Retina (tissue), 1 donor: ENCODE measurements around the gene INTS3.
"Not testable (repeated sequence)": the region's sequence is repeated elsewhere in the genome, so short reads cannot be mapped to it uniquely, and the experiment has no call there.

ENCODE experiments used
- DNase-seq: peaks from one replicate; pipeline ENCODE4 v3.0.0-alpha.2; 2016

INTS3 gene

DNA sequence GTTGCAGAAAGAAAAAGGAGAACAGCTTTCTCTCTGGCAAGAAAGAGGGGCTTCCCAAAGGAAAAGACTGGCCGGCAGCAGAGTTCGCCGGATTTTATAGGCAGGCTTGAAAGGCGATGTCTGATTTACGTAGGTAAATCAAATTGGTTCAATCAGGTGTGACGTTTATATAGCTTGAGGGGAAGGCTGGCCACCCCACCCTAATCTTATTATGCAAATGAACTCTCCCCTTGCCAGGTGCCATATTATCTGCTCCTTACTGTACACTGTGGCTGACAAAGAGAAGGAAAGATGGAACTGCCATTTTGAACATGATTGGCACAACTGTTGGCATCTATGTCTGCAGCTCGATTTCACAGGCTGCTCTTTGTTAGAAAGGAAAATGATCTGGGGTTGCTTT lies 16.8 kb upstream of the INTS3 start:
- no peak for DNase-seq

DNA sequence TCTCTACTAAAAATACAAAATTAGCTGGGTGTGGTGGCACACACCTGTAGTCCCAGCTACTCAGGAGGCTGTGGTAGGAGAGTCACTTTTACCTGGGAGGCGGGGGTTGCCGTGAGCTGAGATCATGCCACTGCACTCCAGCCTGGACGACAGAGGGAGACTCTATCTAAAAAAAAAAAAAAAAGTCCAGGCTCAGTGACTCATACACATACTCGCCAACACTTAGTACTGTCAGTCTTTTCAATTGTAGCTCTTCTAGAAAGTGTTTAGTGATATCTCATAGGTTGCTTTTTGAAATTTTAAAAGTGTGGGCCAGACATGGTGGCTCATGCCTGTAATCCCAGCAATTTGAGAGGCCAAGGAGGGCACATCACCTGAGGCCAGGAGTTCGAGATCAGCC lies 11.6 kb upstream of the INTS3 start:
- not testable (repeated sequence) for DNase-seq

GRCh38 chr1:153717330-153717729 lies 10.5 kb upstream of the INTS3 start:
- no peak for DNase-seq

GRCh38 chr1:153723687-153724086 lies 4.2 kb upstream of the INTS3 start:
- DNase-seq: no peak

DNA sequence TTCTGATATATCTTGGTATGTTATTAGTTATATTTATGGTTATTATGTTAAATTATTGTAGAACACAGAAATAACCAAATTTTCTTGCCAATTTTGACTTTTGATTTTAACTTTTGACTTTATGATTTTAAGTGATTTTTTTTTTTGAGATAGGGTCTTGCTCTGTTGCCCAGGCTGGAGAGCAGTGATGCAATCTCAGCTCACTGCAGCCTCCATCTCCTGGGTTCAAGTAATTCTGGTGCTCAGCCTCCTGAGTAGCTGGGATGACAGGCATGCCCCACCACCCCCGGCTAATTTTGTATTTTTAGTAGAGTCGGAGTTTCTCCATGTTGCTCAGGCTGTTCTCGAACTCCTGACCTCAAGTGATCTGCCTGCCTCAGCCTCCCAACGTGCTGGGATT lies 3.2 kb upstream of the INTS3 start:
- DNase-seq: not testable (repeated sequence)

GRCh38 chr1:153728305-153729066 lies 636 bp downstream of the INTS3 start:
- DNase-seq: peak; percentile 72

DNA sequence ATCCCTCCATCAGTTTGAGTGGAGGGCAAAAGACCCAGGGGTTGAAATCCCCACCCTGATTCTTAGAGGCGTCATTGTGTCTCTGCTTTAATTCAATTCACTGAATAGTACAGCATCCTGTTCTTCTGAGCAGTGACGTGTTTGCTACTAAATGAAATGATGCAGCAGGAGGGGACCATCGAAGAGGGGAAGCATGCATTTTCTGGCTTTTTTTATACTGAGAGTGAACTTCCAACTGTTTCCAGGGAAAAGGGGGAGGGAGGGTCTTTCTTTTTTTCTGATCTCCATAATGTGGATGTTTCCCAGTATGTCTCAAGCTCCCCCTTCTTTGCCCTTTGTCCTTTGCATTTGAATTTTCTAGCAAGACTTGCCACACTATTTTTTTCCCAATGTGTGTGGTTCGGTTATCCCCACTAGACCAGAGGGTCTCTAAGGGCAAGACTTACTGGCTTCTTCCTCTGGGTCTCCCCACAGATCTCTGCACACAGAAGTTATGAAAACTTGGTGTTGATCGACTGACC lies 2.7 kb downstream of the INTS3 start:
- no peak for DNase-seq

GRCh38 chr1:153733970-153734369 lies 6.1 kb downstream of the INTS3 start:
- no peak for DNase-seq

GRCh38 chr1:153734396-153735089 lies 6.7 kb downstream of the INTS3 start:
- DNase-seq: no peak

DNA sequence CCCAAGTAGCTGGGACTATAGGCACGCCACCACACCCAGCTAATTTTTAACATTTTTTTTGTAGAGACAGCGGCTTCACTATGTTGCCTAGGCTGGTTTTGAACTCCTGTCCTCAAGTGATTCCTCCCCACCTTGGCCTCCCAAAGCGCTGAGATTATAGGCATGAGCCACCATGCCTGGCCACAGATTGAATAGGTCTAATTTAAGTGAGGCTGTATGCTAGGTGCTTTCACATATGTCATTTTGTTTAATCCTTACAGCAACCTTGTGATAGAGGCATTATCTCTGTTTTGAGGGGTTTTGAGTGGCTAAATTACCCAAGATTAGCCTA lies 7.2 kb downstream of the INTS3 start:
- no peak for DNase-seq

- no peak for DNase-seq
Measured at GRCh38 chr1:153741986-153742385, 14.1 kb downstream of the INTS3 start.

GRCh38 chr1:153742411-153743142 lies 14.7 kb downstream of the INTS3 start:
- DNase-seq: no peak

DNA sequence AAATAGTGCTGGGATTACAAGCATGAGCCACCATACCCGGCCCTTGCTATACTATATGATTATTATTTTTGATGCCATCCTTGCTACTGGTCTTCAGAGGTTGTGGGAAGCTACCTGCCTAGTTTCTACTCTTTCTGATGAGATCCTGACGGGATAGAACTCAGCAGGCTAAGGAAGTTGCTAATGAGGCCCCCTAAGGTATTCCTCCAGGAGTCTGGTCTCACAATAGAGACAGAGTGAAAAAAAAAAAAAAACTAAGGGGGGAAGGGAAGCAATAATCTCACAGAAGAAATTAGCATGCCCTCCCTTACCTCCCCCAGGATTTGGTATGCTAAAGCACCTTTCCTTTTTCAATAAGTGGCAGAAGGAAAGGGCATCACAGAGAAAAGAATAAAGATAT lies 17.6 kb downstream of the INTS3 start:
- DNase-seq: no peak

DNA sequence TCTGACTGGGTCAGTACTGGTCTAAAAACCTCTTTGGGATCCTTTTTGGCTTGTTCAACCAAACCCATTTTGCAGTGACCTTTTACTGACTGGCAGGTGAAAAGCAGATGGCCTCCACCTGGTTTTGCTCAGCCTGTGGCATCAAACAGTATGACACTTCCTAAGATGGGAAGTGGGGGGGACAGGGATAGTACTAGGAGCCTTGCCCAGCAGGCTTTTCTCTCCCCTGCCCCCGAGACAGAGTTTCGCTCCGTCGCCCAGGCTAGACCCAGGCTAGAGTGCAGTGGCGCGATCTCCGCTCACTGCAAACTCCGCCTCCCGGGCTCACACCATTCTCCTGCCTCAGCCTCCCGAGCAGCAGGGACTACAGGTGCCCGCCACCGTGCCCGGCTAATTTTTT lies 18.3 kb downstream of the INTS3 start:
- DNase-seq: no peak

DNA sequence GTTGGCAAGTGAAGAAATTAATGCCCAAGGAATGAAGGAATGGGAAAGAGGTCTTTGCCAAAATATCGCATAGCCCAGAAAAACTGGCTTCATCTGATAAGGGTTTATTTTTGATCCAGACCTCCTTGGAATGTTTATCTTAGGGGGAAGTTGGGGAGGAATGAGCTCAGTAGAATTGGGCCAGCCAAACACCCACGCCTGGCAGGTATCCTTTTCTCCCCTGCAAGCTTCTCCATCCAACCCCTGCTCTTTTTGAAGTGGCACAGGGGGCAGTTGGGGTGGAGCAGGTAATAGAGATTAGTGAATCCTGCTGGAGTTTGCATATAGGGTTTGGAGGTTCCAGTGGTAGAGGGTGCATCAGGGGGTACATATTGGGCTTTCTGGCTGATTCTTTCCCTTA lies 21.1 kb downstream of the INTS3 start:
- no peak for DNase-seq

DNA sequence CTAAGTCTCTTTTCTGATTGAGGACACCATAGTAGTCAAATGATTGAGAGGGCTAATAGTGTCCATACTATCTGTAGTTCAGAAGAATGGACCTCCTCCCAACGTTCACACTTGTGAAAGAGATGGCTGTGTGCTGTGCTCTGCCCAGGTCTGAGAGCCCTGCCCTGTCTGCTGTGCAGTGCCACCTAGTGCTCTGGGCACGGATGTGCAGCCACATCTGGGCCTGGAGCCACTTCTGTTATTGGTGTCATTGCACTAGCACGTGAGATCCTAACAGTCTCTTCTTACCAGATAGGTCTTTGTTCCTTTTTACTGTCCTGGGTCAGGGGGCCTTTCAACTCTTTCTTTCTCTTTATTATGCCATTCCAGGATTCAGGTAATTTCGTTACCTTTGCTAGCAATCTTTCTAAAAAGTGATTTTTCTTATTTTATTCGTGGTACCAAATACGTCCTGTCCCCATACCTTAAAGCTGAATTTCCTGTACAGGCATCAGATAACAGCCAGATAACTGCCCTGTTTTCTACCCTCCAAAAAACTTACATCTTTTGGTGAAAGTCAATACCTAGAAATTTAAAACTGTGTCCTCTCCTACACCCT lies 21.7 kb downstream of the INTS3 start:
- peak; percentile 78 for DNase-seq

DNA sequence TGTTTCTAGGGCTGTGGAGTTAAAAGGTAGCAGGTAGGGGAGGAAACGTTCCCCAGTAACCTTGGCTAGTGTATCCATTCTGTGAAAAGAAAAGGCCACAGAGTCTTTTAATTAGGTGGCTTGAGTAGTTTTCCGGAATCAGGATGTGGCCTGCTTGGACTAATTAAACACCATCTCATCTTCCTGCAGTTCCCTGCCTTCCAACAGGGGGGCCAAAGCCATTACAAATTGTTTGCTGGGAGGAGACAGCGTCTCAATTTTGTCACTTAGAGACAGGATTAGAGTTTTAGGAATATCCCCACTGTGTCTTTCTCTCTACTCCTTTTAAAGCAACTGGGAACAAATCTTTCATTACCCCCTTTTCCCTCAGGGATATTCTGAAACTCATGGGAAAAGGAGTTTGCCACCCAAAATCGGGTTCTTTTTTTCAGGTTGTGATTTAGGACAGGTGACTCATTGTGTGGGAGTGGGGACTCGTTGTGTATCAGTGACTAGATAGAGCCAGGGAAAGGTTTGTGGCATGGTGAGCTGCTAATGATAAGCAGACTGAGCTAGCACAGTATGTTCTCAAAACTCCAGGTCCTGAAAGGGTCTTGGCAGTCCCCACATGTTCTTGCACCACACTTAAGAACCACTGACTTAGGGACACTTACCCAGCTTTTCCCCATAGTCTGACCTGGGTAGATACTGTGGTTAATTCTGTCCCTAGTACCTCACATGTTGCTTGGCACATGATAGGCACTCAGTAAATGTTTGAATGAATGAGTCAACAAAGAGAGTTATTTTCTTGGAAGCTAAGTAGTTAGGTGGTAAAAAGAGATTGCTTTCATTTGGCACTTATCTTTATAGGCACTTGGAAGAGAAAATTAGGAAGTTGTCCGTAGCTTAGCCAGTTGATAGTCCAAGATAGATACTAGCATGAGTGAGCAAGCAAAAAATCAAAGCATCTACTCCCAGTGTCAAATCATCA lies 22.5 kb downstream of the INTS3 start:
- no peak for DNase-seq

DNA sequence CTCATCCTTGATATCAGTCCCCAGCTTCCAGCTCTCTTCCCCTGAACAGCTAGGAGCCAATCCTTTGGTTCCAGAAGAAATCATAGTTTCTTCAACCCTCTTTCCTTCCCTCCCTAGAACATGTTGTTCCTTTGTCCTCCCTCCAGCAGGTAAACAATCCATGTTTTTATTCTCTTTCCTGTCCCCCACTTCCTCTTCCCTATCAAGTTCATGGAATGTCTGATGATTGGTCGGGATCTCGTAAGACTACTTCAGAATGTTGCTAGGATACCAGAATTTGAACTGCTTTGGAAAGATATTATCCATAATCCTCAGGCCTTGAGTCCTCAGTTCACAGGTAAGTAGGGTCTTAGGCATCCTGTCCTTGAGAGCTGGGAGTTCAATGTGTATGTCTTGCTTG lies 24.2 kb downstream of the INTS3 start:
- DNase-seq: no peak

DNA sequence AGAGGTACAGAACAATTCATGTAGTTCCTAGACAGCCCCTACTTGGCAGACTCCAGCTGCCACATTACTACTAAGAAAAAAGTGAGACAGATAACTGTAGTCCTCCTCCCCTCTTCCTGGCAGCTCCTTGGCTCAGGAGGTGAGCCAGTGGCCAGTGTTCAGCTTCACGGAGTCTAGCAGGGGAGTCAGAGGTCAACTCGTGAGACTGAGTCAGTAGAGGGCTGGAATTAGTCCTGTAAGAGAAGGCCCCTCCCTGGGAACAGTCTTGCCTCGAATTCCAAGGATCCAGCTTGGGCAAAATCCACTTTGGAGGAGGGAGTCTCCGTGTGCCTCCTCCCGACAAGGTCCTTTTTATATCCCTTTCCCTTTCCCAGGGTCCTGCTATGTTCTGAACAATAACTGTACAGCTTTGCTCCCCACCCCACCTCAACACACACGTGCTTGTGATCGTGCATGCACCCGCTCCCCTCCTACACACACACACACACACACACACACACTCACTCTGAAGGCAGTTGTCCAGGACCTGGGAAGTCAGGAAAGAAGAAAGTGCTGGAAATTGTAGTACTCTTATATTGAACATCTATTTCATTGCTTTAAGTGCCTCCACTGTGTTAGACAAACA lies 24.8 kb downstream of the INTS3 start:
- DNase-seq: no peak

GRCh38 chr1:153754266-153754665 lies 26.4 kb downstream of the INTS3 start:
- no peak for DNase-seq

GRCh38 chr1:153760440-153760839 lies 32.6 kb downstream of the INTS3 start:
- DNase-seq: no peak
